K562 (cell line): Measurements from ENCODE around the gene PSG5. TPM values are rescaled to one million over a fixed set of nuclear protein-coding genes. Genes with fewer than 3 reads are reported as not detected.
"Not testable (repeated sequence)": the region's sequence is repeated elsewhere in the genome, so short reads cannot be mapped to it uniquely, and the experiment has no call there.

ENCODE experiments used
- ATAC-seq: fragments of 200-7000 bp; cut with Tn5 transposase; 3 replicates; pipeline ENCODE4 v1.9.1; 2020; ENCODE audit warnings: moderate library complexity
- BruUV-seq: library from RNA; stranded (reverse); fragments of 400-500 nt; replicated peaks from 2 replicates; lab custom pipeline; 2021; lab: Mats Ljungman, UMichigan
- CTCF ChIA-PET: fragments of 300-600 bp; formaldehyde crosslinking; extraction: SDS; loops from one replicate; lab custom pipeline; 2021; ENCODE audit warnings: low intra/inter-chr PET ratio; lab: Yijun Ruan, JAX
- POLR2A ChIA-PET: fragments of 300-600, 350-650 bp; sonication (Branson Sonifier 250); formaldehyde crosslinking; extraction: SDS; loops from one replicate; lab custom pipeline; 2021; ENCODE audit warnings: antibody characterized with exemption, inconsistent platforms; lab: Yijun Ruan, JAX
- DNase-seq, 4 experiments: peaks; one replicate each; pipeline versions ENCODE4 v3.0.0 to v3.0.0-alpha.2; 2011 to 2018; ENCODE audit warnings: low spot score in 3 of 4, mixed read lengths in 3 of 4; ENCODE audit errors: extremely low read depth in 1 of 4
- FAIRE-seq: peaks from 2 replicates; lab custom pipeline; 2011; peaks lifted over from hg19 to GRCh38; lab: Jason Lieb, UNC
- H2AFZ ChIP-seq: 2 replicates; pipeline ENCODE4 v1.6.0; 2011; ENCODE audit warnings: low read depth, low read length, control low read depth, inconsistent platforms
- H3K27ac ChIP-seq: fragments of 200-600 bp; 3 replicates; pipeline ENCODE4 v1.8.0; 2011; ENCODE audit warnings: low read depth, mild to moderate bottlenecking, control low read depth, inconsistent platforms, low read length, moderate library complexity, mixed read lengths; ENCODE audit errors: extremely low read depth
- H3K27me3 ChIP-seq, 2 experiments: fragments of 300-600 bp in 1 of 2; 2 replicates in 1 of 2; 3 replicates in 1 of 2; pipeline versions ENCODE4 v1.6.0 to v1.8.0; 2011; ENCODE audit warnings: inconsistent platforms in 2 of 2, low read length in 2 of 2, mild to moderate bottlenecking in 1 of 2, mixed read lengths in 1 of 2, moderate library complexity in 1 of 2; ENCODE audit not compliant: control insufficient read depth in 2 of 2, insufficient read depth in 2 of 2
- H3K36me3 ChIP-seq: fragments of 300-600 bp; 3 replicates; pipeline ENCODE4 v1.8.0; 2011; ENCODE audit warnings: mild to moderate bottlenecking, low read length, inconsistent platforms; ENCODE audit not compliant: control insufficient read depth, insufficient read depth
- H3K4me1 ChIP-seq, 2 experiments: fragments of 200-600 bp in 1 of 2; replicated peaks in 1 of 2; 2 replicates in 1 of 2; 3 replicates in 1 of 2; pipeline versions ENCODE4 v1.5.1 to v1.8.0; 2011; ENCODE audit warnings: inconsistent platforms in 2 of 2, low read length in 2 of 2, mild to moderate bottlenecking in 1 of 2, mixed read lengths in 1 of 2, moderate library complexity in 1 of 2; ENCODE audit not compliant: control insufficient read depth in 2 of 2, insufficient read depth in 2 of 2
- H3K4me2 ChIP-seq: 2 replicates; pipeline ENCODE4 v1.6.1; 2011; ENCODE audit warnings: low read length, control low read depth, inconsistent platforms, mixed read lengths; ENCODE audit not compliant: insufficient read depth
- H3K4me3 ChIP-seq: fragments of 200-600 bp; sonication (generic), shearing (Covaris generic); 2 replicates; pipeline ENCODE4 v1.5.1; 2016; ENCODE audit warnings: control low read depth, inconsistent platforms
- H3K79me2 ChIP-seq: fragments of 200-600 bp; 3 replicates; pipeline ENCODE4 v1.8.0; 2011; ENCODE audit warnings: low read length, inconsistent platforms; ENCODE audit not compliant: control insufficient read depth, insufficient read depth
- H3K9ac ChIP-seq, 2 experiments: 2 replicates each; pipeline versions ENCODE4 v1.6.0 to v1.6.1; 2011; ENCODE audit warnings: low read depth in 2 of 2, low read length in 2 of 2, control low read depth in 1 of 2, inconsistent platforms in 1 of 2, mild to moderate bottlenecking in 1 of 2, mixed read lengths in 1 of 2; ENCODE audit not compliant: insufficient read depth in 1 of 2
- H3K9me1 ChIP-seq: one replicate; pipeline ENCODE4 v1.6.0; 2011; ENCODE audit warnings: inconsistent platforms, mild to moderate bottlenecking, low read length, moderate library complexity; ENCODE audit not compliant: control insufficient read depth, insufficient read depth
- H3K9me3 ChIP-seq: replicated peaks from 2 replicates; pipeline ENCODE4 v1.5.1; 2011; ENCODE audit warnings: low read depth, low read length, inconsistent platforms; ENCODE audit not compliant: control insufficient read depth, insufficient read depth
- H4K20me1 ChIP-seq: replicated peaks from 2 replicates; pipeline ENCODE4 v1.6.1; 2011; ENCODE audit warnings: low read length, inconsistent platforms, mixed read lengths; ENCODE audit not compliant: control insufficient read depth, insufficient read depth
- ESRRA ChIP-seq: fragments of 450-650 bp; IDR thresholded peaks from 2 replicates; pipeline ENCODE4 v1.6.1; 2014; ENCODE audit warnings: low read depth, mild to moderate bottlenecking, moderate library complexity, borderline replicate concordance
- RAD21 ChIP-seq, 2 experiments: fragments of 250-450 bp in 1 of 2; fragments of 450-650 bp in 1 of 2; sonication (Bioruptor Pico) in 1 of 2; formaldehyde crosslinking in 1 of 2; IDR thresholded peaks in 1 of 2; conservative IDR thresholded peaks in 1 of 2; 2 replicates each; pipeline versions ENCODE4 v1.4.0 to v1.8.0; 2020 to 2022; ENCODE audit warnings: mild to moderate bottlenecking in 2 of 2, moderate library complexity in 1 of 2
- SMC3 ChIP-seq: conservative IDR thresholded peaks from 2 replicates; pipeline ENCODE4 v1.6.1; 2011; ENCODE audit warnings: low read depth, low read length, improper control_type of control experiment; ENCODE audit not compliant: insufficient read depth
- whole genome bisulfite sequencing: fragments of 100-300 bp; shearing (Covaris generic); methylation state at CpG from one replicate; pipeline ENCODE4 v1.1.6; 2016; ENCODE audit warnings: low coverage, mixed read lengths; ENCODE audit not compliant: insufficient coverage; ENCODE audit errors: missing lambda C conversion rate; 5-methylcytosine and 5-hydroxymethylcytosine counted together
- in situ Hi-C: fragments of 300-500 bp; cut with MboI; formaldehyde crosslinking; loops from 4 replicates; pipeline ENCODE4 v1.15.0; 2018; ENCODE audit warnings: inconsistent platforms, mixed read lengths
- intact Hi-C: fragments of 100-400 bp; cut with micrococcal nuclease; formaldehyde crosslinking; loops from 2 replicates; pipeline ENCODE4 v1.14.2; 2022
- polyA plus RNA-seq, 8 experiments: library from polyadenylated mRNA; depleted of rRNA in 4 of 8; stranded (reverse) in 5 of 8; unstranded in 3 of 8; fragments of >200 nt; fragmentation: Nextera tagmentation in 2 of 8; fragmentation: Illumina TruSeq in 1 of 8; extraction: Ambion mirVana in 2 of 8; extraction: Trizol in 1 of 8; gene quantifications; 2 replicates each; pipeline versions ENCODE4 v1.2.1 to v1.2.3, GENCODE V29; 2011 to 2014; ENCODE audit warnings: inconsistent platforms in 1 of 8, missing spikeins in 1 of 8
- total RNA-seq, 7 experiments: library from RNA; depleted of rRNA in 6 of 7; stranded (reverse); fragments of >200 nt in 6 of 7; fragmentation: Illumina TruSeq in 2 of 7; extraction: Trizol in 2 of 7; gene quantifications; 2 replicates each; pipeline versions ENCODE4 v1.2.1 to v1.2.3, GENCODE V29; 2011 to 2021; ENCODE audit warnings: low replicate concordance in 1 of 7
- TF ChIP-seq, protein P1 (sequence below), 3 experiments: IDR thresholded peaks in 2 of 3; conservative IDR thresholded peaks in 1 of 3; 2 replicates each; pipeline ENCODE4 v1.5.1; 2011 to 2012; ENCODE audit warnings: low read length in 3 of 3, mild to moderate bottlenecking in 3 of 3, control low read depth in 2 of 3, improper control_type of control experiment in 1 of 3, inconsistent platforms in 1 of 3, low read depth in 1 of 3, mixed read lengths in 1 of 3, moderate library complexity in 1 of 3; ENCODE audit not compliant: insufficient read depth in 2 of 3

PSG5 gene
- total and polyA plus RNA-seq, 9 of the 15 experiments (the other 6 are each of a cell fraction or from before 2014, with no cell fraction given), result not detected

- in situ Hi-C loops, BruUV-seq, H4K20me1 ChIP-seq, H2AFZ ChIP-seq, H3K4me1 ChIP-seq, H3K4me3 ChIP-seq, H3K9ac ChIP-seq, H3K27me3 ChIP-seq, FAIRE-seq, H3K79me2 ChIP-seq, intact Hi-C loops, ATAC-seq, CTCF ChIA-PET, H3K4me2 ChIP-seq, H3K36me3 ChIP-seq, H3K9me1 ChIP-seq, H3K9me3 ChIP-seq, H3K27ac ChIP-seq, POLR2A ChIA-PET: not testable (repeated sequence)
- 0 out of 2 replicates have a peak, but pooled peaks have one; percentile 14 for TF ChIP-seq SMC3
- TF ChIP-seq, protein P1, sequence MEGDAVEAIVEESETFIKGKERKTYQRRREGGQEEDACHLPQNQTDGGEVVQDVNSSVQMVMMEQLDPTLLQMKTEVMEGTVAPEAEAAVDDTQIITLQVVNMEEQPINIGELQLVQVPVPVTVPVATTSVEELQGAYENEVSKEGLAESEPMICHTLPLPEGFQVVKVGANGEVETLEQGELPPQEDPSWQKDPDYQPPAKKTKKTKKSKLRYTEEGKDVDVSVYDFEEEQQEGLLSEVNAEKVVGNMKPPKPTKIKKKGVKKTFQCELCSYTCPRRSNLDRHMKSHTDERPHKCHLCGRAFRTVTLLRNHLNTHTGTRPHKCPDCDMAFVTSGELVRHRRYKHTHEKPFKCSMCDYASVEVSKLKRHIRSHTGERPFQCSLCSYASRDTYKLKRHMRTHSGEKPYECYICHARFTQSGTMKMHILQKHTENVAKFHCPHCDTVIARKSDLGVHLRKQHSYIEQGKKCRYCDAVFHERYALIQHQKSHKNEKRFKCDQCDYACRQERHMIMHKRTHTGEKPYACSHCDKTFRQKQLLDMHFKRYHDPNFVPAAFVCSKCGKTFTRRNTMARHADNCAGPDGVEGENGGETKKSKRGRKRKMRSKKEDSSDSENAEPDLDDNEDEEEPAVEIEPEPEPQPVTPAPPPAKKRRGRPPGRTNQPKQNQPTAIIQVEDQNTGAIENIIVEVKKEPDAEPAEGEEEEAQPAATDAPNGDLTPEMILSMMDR (IDR thresholded peaks at IDR 0.05 in 2 of 3, conservative IDR thresholded peaks at IDR 0.05 in 1 of 3; ENCODE audit: insufficient read depth in 2 of 3, low read depth in 1 of 3, low read length in 3 of 3), result peak; percentile 15 to 30 (median 19); a peak in 3 of 6 replicates
- peak; percentile 85 for TF ChIP-seq ESRRA
- 0 out of 4 replicates have a peak, but pooled peaks of 1 of the 2 experiments have one; percentile 21 for TF ChIP-seq RAD21 (CRISPR knock-in tag; conservative IDR thresholded peaks at IDR 0.05 in 1 of 2, IDR thresholded peaks at IDR 0.05 in 1 of 2)
- WGBS, result 0% methylated on average over 5 of the region's 5 CpGs
- peak in 1 of 4 experiments; percentile 8 for DNase-seq
Measured at GRCh38 chr19:43198686-43199419, 12.5 kb upstream of the PSG5 start.

DNA sequence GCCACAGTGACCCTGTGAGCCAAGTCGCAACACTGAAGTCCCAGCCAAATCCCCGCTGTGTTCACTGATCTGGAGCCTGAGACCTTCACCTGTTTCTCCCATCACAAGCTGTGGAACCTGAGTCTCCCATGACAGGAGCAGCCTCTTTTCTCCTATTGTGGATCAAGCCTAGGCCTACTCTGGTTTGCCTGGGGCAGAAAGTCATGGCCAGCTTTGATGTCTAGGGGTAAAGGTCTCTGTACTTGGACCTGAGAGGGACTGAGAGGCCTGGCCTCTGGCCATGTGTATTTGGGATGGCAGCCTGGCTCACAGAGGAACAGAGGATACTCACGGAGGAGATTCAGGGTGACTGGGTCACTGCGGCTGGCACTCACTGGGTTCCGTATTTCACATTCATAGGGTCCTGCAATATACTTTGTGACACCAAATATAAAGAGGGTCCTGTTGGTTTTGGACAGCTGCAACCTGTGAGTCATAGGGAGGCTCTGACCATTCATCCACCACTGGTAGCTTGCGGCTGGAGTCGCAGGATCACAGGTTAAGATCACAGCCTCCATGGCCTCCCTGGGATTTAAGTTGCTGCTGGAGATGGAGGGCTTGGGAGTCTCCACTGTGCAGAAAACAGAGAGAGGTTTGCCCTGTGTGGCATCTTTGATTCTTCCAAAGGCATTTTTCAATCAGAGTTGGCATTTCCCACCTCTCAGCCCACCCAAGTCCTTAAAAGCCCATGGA lies 11.5 kb upstream of the PSG5 start:
- POLR2A ChIA-PET, FAIRE-seq, H3K9me1 ChIP-seq, H2AFZ ChIP-seq, H3K79me2 ChIP-seq, CTCF ChIA-PET, H4K20me1 ChIP-seq, H3K4me2 ChIP-seq, DNase-seq, H3K27ac ChIP-seq, ATAC-seq, in situ Hi-C loops, H3K9me3 ChIP-seq, intact Hi-C loops, H3K4me3 ChIP-seq, BruUV-seq, H3K9ac ChIP-seq, H3K4me1 ChIP-seq, H3K27me3 ChIP-seq, H3K36me3 ChIP-seq: not testable (repeated sequence)
- 0% methylated on average over 2 of the region's 7 CpGs for WGBS
